Measurements from ENCODE around the gene A1BG. TPM values are rescaled to one million over a fixed set of nuclear protein-coding genes. Genes with fewer than 3 reads are reported as not detected.
"Not testable (repeated sequence)": the region's sequence is repeated elsewhere in the genome, so short reads cannot be mapped to it uniquely, and the experiment has no call there.

The A1BG gene
- polyA plus RNA-seq, 6 donors from 2014 or later: 30.6 to 68.3 (median 50.9) TPM

DNA sequence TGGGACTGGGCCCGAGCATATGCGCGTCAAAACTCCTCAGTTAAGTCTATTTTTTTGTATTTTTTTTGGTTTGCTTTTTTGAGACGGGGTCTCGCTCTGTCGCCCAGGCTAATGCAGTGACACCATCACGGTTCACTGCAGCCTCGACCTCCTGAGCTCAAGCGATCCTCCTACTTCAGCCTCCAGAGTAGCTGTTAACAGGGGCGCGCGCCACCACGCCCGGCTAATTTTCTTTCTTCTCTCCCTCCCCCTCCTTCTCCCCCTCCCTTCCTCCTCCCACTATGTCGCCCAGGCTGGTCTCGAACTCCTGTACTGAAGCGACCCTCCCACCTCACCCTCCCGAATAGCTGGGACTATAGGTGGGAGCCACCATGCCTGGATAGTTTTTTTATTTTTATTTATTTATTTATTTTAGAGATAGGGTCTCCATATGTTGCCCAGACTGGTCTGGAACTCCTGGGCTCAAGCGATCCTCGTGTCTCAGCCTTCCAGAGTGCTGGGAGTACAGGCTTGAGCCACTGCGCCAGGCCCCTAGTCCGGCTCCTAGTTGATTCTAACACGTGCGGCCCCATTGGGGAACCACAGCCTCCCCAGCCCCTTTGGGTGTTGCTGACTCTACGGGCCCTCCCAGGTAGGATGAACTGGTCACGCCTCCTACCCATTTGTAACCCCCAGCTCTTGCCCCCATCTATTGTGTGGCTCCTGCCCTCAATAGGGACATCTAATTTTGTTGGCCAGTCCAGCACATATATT is 28.3 kb upstream of the A1BG start:
- DNase-seq: no peak
- H3K27ac Mint-ChIP-seq: peak overlapping the region; percentile 96 to 99 (median 98)
- peaks cover 24 to 48% (median 47%) of the 10 kb centered on the region in 3 donors for H3K4me1 Mint-ChIP-seq
- ATAC-seq (ENCODE audit: low read depth in 2 of 2): no peak
- H3K4me3 Mint-ChIP-seq: peak overlapping the region; percentile 88 to 96 (median 90)
- no peaks in the 10 kb centered on the region for H3K9me3 Mint-ChIP-seq
- H3K36me3 Mint-ChIP-seq: no peaks in the 10 kb centered on the region
- H3K27me3 Mint-ChIP-seq: no peaks in the 10 kb centered on the region

DNA sequence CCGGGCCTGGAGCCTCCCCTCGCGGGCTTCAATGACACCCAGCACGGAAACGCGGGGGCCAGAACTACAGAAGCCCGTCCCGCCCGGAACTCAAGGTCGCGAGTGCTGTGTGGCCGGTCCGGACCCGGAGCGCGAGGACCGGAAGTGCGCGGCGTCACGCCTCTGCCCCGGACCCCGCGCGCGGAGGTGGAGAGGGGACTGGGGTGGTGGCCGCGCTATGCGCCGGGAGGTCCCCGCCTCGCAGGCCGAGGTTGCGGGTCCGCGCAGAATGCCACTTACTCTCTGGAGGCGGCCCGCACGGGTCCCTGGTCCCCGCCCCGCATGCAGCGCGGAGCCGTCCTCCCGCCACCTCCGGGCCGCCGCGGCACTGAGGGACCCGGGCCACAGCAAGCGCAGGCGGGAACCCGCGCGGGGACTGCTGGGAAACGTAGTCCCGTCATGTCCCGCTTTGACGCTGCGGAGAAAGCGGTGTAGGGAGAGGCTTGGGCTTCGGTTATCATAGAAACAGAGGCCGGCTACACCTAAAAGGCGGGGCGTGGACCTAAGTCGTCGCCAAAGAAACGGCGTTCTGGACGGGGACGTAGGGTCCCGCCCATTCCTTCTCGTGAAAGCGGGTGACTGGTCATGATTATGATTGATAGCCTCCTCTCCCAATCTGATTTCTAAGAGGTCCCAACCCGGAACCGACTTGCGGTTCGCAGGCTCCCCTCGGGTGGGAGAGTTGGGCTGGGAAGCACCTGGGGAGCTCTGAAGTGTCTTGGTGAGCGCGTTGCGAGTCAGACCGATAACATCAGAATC is 27.6 kb upstream of the A1BG start, which contains the start of gene ZNF837:
Gene ZNF837 (minus strand): TSS at position 369 of the 798 bp plus-strand sequence. CDS start 11,698 bp downstream, outside the sequence.
- DNase-seq: peak; percentile 98
- H3K9me3 Mint-ChIP-seq: no peaks in the 10 kb centered on the region
- peak within 1 kb of the TSS; percentile 88 to 96 (median 92) for H3K4me3 Mint-ChIP-seq
- H3K27ac Mint-ChIP-seq: peak within 1 kb of the TSS; percentile 96 to 99 (median 98)
- peak; percentile 79 to 80 for ATAC-seq (ENCODE audit: low read depth in 2 of 2)
- no peaks in the 10 kb centered on the region for H3K27me3 Mint-ChIP-seq
- H3K4me1 Mint-ChIP-seq: peaks cover 24 to 44% (median 40%) of the 10 kb centered on the region in 3 donors
- no peaks in the 10 kb centered on the region for H3K36me3 Mint-ChIP-seq

DNA sequence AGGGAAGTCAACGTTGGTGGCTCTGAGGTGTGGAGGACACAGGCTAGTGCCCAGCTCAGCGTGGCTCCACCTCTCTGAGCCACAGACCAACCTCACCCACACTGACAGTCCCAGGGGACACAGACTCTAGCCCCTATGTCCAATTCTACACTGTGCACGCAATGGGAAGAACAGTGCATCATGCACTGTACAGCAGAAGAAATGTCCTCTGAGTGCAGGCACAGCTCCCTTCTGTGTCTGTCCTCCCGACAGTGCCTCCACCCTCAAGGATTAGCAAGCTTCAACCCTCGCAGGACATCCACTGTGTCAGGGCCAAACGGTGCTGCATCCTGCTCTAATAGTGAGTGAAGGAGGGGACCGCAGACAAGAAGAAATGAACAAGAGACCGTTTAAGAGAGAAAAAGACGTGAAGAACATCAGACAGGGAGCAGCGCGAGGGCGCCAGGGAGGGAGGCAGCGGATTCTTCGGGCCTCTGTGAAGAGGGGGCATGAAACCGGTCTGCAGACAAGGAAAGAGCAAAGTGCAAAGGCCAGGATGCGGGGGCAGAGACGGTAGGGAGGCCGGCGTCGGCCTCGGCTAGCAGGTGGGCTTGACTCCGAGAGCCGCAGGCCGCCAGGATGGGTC is 26.9 kb upstream of the A1BG start:
- Mint-ChIP-seq H3K4me1 (peaks cover 19 to 37% (median 34%) of the 10 kb centered on the region in 3 donors), H3K27me3 (no peaks in the 10 kb centered on the region), H3K36me3 (no peaks in the 10 kb centered on the region), H3K9me3 (no peaks in the 10 kb centered on the region), H3K27ac (peak overlapping the region; percentile 92 to 98 (median 96)), H3K4me3 (peak overlapping the region; percentile 88 to 96 (median 92))
- no peak for ATAC-seq (ENCODE audit: low read depth in 2 of 2)
- DNase-seq: no peak

DNA sequence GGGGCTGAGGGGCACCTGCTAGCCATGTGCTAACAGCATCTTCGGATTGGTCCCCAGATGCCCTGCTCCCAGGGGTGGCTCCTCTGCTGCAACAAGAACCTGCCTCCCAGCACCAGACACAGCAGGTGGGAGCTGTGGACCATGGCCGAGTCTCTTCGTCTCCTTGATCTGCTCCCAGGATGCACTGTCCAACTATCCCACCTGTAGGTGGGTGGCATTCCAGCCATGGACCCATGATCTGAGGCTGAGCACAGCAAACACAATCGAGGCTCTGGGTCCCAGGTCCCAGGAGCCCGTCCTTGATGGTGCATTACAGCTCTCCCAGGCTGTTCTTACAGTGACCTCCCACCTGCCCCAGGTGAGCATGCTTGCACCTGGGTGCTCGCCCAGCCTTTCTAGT is 26.0 kb upstream of the A1BG start:
- peaks cover 19 to 35% (median 34%) of the 10 kb centered on the region in 3 donors for H3K4me1 Mint-ChIP-seq
- DNase-seq (no peak), ATAC-seq (ENCODE audit: low read depth in 2 of 2) (no peak)
- no peaks in the 10 kb centered on the region for H3K9me3 Mint-ChIP-seq
- H3K36me3 Mint-ChIP-seq: no peaks in the 10 kb centered on the region
- peak overlapping the region; percentile 88 to 96 (median 92) for H3K4me3 Mint-ChIP-seq
- H3K27me3 Mint-ChIP-seq: no peaks in the 10 kb centered on the region
- peak overlapping the region in 4 of 6 donors; percentile 81 to 97 (median 94) for H3K27ac Mint-ChIP-seq

DNA sequence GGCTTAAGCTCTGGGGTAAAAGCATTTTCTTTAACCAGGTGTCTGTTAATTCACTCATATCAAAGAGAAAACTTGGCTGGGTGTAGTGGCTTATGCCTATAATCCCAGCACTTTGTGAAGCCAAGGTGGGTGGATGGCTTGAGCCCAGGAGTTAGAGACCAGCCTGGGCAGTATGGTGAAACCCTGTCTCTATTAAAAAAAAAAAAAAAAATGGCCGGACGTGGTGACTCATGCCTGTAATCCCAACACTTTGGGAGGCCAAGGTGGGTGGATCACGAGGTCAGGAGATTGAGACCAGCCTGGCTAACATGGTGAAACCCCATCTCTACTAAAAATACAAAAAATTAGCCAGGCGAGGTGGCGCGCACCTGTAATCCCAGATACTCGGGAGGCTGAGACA is 23.4 kb upstream of the A1BG start:
- H3K4me1 Mint-ChIP-seq: peaks cover 15 to 25% (median 23%) of the 10 kb centered on the region in 3 donors
- H3K4me3 Mint-ChIP-seq; H3K9me3 Mint-ChIP-seq; ATAC-seq (ENCODE audit: low read depth in 2 of 2); H3K27me3 Mint-ChIP-seq; DNase-seq; H3K27ac Mint-ChIP-seq; H3K36me3 Mint-ChIP-seq: not testable (repeated sequence)

DNA sequence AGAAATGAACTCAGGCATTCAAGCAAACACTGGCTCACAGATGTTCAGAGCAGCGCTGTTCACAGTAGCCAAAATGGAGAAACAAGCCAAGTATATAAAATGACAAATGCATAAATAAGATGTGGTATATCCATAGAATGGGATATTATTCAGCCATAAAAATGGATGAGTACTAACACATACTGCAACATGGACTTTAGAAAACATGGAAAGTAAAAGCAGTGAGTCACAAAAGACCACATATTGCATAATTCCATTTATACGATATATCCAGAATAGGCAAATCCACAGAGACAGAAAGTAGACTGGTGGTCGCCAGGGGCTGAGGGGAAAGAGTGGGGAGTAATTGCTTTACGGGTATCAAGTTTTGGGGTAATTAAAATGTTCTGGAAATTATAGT is 20.9 kb upstream of the A1BG start:
- H3K9me3 Mint-ChIP-seq: no peaks in the 10 kb centered on the region
- ATAC-seq (ENCODE audit: low read depth in 2 of 2) (no peak), DNase-seq (no peak)
- no peaks in the 10 kb centered on the region for H3K27me3 Mint-ChIP-seq
- no peak overlapping the region for H3K4me3 Mint-ChIP-seq
- H3K27ac Mint-ChIP-seq: no peak overlapping the region
- H3K36me3 Mint-ChIP-seq: no peaks in the 10 kb centered on the region
- H3K4me1 Mint-ChIP-seq: peaks cover 4 to 9% (median 9%) of the 10 kb centered on the region in 3 donors

DNA sequence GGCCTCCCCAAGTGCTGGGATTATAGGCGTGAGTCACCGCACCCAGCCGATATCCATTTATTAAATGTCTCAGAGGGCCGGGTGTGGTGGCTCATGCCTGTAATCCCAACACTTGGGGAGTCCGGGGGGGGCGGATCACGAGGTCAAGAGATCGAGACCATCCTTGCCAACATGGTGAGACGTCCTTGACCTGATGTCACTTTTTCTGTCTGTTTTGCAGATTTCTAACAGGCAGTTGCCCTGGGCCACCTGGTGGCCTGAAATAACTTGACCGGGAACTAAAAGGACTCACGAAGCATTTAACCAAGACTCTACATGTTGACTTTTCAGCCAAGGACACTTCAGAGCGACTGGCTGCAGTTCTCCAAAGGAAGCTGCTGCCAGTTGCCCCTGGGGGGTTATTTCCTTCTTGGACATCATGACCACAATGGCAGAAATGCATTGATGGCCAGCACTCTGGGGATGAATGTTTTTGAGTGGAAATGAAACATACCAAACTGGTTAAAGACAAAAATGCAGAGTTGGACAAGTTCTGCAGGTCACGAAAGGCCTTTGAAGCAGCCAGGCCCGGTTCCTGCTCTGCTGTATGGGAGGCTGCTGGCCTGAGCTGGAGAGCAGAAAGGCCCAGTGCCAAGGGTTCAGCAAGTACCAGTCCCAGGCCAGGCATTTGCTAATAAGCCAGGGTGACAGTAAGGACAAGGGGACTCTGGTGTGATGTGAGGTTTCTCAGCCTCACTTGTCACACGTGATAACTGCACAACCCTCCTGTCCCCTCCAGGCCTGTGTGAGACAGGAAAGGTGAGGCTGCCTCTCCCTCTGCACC is 19.2 kb upstream of the A1BG start:
- Mint-ChIP-seq H3K27ac (no peak overlapping the region), H3K9me3 (no peaks in the 10 kb centered on the region), H3K36me3 (no peaks in the 10 kb centered on the region), H3K27me3 (no peaks in the 10 kb centered on the region), H3K4me1 (peaks cover 0 to 2% (median 0%) of the 10 kb centered on the region in 3 donors), H3K4me3 (peak overlapping the region in 1 of 8 donors; percentile 41)
- DNase-seq (no peak), ATAC-seq (ENCODE audit: low read depth in 2 of 2) (no peak)

DNA sequence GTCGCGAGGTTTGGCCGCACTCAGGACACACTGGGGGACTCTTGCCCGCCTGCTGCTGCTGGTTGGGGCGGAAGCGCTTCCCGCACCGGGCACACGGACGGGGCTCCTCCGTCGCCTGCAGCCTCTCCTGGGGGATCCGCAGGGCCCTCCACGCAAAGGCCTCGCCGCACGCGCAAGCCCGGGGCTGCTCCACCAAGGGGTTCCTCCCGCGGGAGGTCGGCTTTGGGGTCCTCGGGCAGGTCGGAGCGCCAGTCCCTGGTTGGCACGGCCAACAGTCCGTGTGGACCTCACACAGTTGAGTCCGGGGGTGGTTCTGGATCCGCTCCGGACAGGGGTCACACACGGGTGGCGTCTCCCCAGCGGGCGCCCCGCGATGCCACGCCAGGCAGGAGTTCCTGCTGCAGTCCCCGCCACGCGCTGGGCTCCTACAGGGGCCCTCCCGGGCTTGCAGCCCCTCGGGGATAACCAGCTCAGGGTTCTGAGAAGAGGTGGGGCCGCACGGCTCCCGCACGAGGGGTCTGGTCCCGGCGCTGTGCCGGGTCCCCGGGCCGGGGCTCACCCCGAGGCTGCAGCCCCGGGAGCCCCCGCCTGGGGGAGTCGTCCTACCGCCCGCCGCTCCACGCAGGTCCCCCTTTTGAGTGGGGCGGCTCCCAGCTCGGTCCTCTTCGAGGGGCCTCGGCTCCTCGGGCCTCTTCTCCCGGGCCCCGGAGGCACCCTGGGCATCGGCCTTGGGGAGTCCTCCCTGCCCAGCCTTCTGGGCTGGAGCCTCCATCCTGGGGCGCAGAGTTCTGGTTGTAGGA is 15.5 kb upstream of the A1BG start:
- H3K27me3 Mint-ChIP-seq: no peaks in the 10 kb centered on the region
- no peak for ATAC-seq (ENCODE audit: low read depth in 2 of 2)
- H3K9me3 Mint-ChIP-seq: no peaks in the 10 kb centered on the region

DNA sequence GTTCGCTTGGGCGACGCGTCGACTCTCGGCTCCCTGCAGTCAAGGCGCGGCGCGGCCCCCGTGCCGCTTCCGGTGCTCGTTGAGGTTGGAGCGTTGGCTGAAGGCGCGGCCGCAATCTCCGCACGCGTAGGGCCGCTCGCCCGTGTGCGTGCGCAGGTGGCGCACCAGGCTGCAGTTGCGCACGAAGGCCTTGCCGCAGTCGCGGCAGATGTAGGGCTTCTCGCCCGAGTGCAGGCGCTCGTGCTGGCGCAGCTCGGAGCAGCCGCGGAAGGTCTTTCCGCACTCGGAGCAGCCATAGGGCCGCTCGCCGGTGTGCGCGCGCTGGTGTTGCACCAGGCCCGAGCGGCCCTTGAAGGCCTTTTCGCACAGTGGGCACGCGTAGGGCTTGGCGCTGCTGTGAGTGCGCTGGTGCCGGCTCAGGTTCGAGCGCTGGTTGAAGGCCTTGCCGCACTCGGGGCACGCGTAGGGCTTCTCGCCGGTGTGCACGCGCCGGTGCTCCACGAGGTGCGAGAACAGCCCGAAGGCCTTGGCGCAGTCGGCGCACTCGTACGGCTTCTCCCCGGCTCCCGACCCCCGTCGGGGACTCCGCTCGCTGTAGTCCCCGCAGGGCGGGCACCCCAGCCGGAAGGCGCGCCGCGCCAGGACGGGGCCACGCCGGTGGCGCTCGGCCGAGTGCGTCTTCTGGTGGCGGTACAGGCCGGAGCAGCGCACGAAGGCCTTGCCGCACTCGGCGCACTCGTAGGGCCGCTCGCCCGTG is 14.6 kb upstream of the A1BG start:
- Mint-ChIP-seq H3K4me1 (peaks cover 8 to 22% (median 8%) of the 10 kb centered on the region in 3 donors), H3K9me3 (no peaks in the 10 kb centered on the region), H3K4me3 (no peak overlapping the region), H3K36me3 (no peaks in the 10 kb centered on the region), H3K27ac (no peak overlapping the region), H3K27me3 (no peaks in the 10 kb centered on the region)
- DNase-seq: no peak
- no peak for ATAC-seq (ENCODE audit: low read depth in 2 of 2)

More for the DNA sequence above, 15.5 kb upstream of the A1BG start:
- no peak for DNase-seq
- Mint-ChIP-seq H3K36me3 (no peaks in the 10 kb centered on the region), H3K4me1 (peaks cover 5 to 15% (median 8%) of the 10 kb centered on the region in 3 donors), H3K27ac (no peak overlapping the region), H3K4me3 (no peak overlapping the region)

DNA sequence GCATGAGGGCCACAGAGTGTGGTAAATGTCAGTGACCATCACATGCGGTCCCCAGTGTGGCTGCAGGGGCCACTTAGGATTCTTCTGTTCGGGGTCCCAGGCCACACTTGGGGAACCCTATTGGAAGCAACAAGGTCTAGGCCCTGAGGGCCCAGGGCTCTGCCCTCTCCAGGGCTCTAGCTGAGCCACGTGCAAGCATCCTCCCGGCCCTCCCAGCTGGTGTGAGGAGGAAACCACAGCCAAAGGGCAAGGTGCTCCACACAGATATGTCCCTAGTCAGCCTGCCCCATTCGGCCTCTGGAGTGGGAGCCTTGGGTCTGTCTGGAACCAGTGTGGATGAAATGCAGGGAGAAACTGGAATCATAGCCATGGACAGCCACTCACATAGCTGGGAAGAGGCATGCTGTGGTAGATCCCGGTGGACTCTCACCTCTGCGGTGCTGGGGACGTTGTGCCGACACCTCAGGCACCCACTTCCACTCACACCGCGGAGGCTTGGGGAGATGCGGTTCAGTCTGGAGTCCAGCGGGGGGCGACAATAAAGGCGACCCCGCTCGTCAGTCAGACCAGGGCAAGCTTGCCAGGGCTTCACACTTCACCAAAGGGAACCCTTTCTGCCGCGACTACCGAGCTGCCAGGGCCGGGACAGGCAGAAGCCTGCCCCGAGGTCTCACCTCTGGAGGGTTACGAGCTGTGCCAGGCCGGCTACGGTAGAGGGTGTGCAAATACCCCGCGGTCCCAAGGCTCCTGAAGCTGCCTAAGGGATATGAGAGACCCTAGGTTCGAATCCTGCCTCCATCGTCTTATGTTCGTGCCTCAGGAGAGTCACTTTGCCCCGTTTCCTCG is 13.5 kb upstream of the A1BG start:
- H3K36me3 Mint-ChIP-seq: no peaks in the 10 kb centered on the region
- no peak overlapping the region for H3K4me3 Mint-ChIP-seq
- DNase-seq (no peak), ATAC-seq (ENCODE audit: low read depth in 2 of 2) (no peak)
- no peaks in the 10 kb centered on the region for H3K9me3 Mint-ChIP-seq
- H3K4me1 Mint-ChIP-seq: peaks cover 13 to 28% (median 15%) of the 10 kb centered on the region in 3 donors
- no peaks in the 10 kb centered on the region for H3K27me3 Mint-ChIP-seq
- H3K27ac Mint-ChIP-seq: no peak overlapping the region

DNA sequence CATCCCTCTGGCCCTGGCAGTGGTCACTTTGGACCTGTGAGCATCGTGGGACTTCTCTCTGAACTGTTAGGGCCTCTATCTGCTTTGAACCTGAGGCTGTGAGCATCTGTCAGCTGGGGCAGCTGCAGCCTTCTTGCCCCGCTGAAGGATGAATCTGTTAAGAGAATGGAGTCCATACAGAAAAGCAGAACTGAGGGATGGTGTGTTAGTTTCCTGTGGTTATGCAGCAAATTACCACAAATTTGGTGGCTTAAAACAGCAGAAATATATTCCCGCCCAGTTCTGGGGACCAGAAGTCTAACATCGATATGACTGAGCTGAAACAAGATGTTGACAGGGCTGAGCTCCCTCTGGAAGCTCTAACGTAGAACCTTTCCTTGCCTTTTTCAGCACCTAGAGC is 10.9 kb upstream of the A1BG start:
- Mint-ChIP-seq H3K9me3 (no peaks in the 10 kb centered on the region), H3K4me1 (peaks cover 15 to 34% (median 18%) of the 10 kb centered on the region in 3 donors), H3K27me3 (no peaks in the 10 kb centered on the region), H3K4me3 (peak overlapping the region; percentile 46 to 87 (median 75)), H3K27ac (peak overlapping the region in 5 of 6 donors; percentile 28 to 86 (median 38)), H3K36me3 (no peaks in the 10 kb centered on the region)
- ATAC-seq (ENCODE audit: low read depth in 2 of 2) (no peak), DNase-seq (peak; percentile 43)

Data from naive B cell (primary cell).